K562 (cell line): ENCODE data around the gene XRCC3. TPM values are rescaled to one million over a fixed set of nuclear protein-coding genes. Genes with fewer than 3 reads are reported as not detected.

Source experiments
- ATAC-seq: fragments of 200-7000 bp; cut with Tn5 transposase; 3 replicates; pipeline ENCODE4 v1.9.1; 2020; ENCODE audit warnings: moderate library complexity
- BruUV-seq: library from RNA; stranded (reverse); fragments of 400-500 nt; replicated peaks from 2 replicates; lab custom pipeline; 2021; lab: Mats Ljungman, UMichigan
- CTCF ChIA-PET: fragments of 300-600 bp; formaldehyde crosslinking; extraction: SDS; loops from one replicate; lab custom pipeline; 2021; ENCODE audit warnings: low intra/inter-chr PET ratio; lab: Yijun Ruan, JAX
- POLR2A ChIA-PET: fragments of 300-600, 350-650 bp; sonication (Branson Sonifier 250); formaldehyde crosslinking; extraction: SDS; loops from one replicate; lab custom pipeline; 2021; ENCODE audit warnings: antibody characterized with exemption, inconsistent platforms; lab: Yijun Ruan, JAX
- DNase-seq, 4 experiments: peaks; one replicate each; pipeline versions ENCODE4 v3.0.0 to v3.0.0-alpha.2; 2011 to 2018; ENCODE audit warnings: low spot score in 3 of 4, mixed read lengths in 3 of 4; ENCODE audit errors: extremely low read depth in 1 of 4
- FAIRE-seq: peaks from 2 replicates; lab custom pipeline; 2011; peaks lifted over from hg19 to GRCh38; lab: Jason Lieb, UNC
- H2AFZ ChIP-seq: 2 replicates; pipeline ENCODE4 v1.6.0; 2011; ENCODE audit warnings: low read depth, low read length, control low read depth, inconsistent platforms
- H3K27ac ChIP-seq: fragments of 200-600 bp; 3 replicates; pipeline ENCODE4 v1.8.0; 2011; ENCODE audit warnings: low read depth, mild to moderate bottlenecking, control low read depth, inconsistent platforms, low read length, moderate library complexity, mixed read lengths; ENCODE audit errors: extremely low read depth
- H3K27me3 ChIP-seq, 2 experiments: fragments of 300-600 bp in 1 of 2; 2 replicates in 1 of 2; 3 replicates in 1 of 2; pipeline versions ENCODE4 v1.6.0 to v1.8.0; 2011; ENCODE audit warnings: inconsistent platforms in 2 of 2, low read length in 2 of 2, mild to moderate bottlenecking in 1 of 2, mixed read lengths in 1 of 2, moderate library complexity in 1 of 2; ENCODE audit not compliant: control insufficient read depth in 2 of 2, insufficient read depth in 2 of 2
- H3K36me3 ChIP-seq: fragments of 300-600 bp; 3 replicates; pipeline ENCODE4 v1.8.0; 2011; ENCODE audit warnings: mild to moderate bottlenecking, low read length, inconsistent platforms; ENCODE audit not compliant: control insufficient read depth, insufficient read depth
- H3K4me1 ChIP-seq, 2 experiments: fragments of 200-600 bp in 1 of 2; replicated peaks in 1 of 2; 2 replicates in 1 of 2; 3 replicates in 1 of 2; pipeline versions ENCODE4 v1.5.1 to v1.8.0; 2011; ENCODE audit warnings: inconsistent platforms in 2 of 2, low read length in 2 of 2, mild to moderate bottlenecking in 1 of 2, mixed read lengths in 1 of 2, moderate library complexity in 1 of 2; ENCODE audit not compliant: control insufficient read depth in 2 of 2, insufficient read depth in 2 of 2
- H3K4me2 ChIP-seq: 2 replicates; pipeline ENCODE4 v1.6.1; 2011; ENCODE audit warnings: low read length, control low read depth, inconsistent platforms, mixed read lengths; ENCODE audit not compliant: insufficient read depth
- H3K4me3 ChIP-seq: fragments of 200-600 bp; sonication (generic), shearing (Covaris generic); 2 replicates; pipeline ENCODE4 v1.5.1; 2016; ENCODE audit warnings: control low read depth, inconsistent platforms
- H3K79me2 ChIP-seq: fragments of 200-600 bp; 3 replicates; pipeline ENCODE4 v1.8.0; 2011; ENCODE audit warnings: low read length, inconsistent platforms; ENCODE audit not compliant: control insufficient read depth, insufficient read depth
- H3K9ac ChIP-seq, 2 experiments: 2 replicates each; pipeline versions ENCODE4 v1.6.0 to v1.6.1; 2011; ENCODE audit warnings: low read depth in 2 of 2, low read length in 2 of 2, control low read depth in 1 of 2, inconsistent platforms in 1 of 2, mild to moderate bottlenecking in 1 of 2, mixed read lengths in 1 of 2; ENCODE audit not compliant: insufficient read depth in 1 of 2
- H3K9me1 ChIP-seq: one replicate; pipeline ENCODE4 v1.6.0; 2011; ENCODE audit warnings: inconsistent platforms, mild to moderate bottlenecking, low read length, moderate library complexity; ENCODE audit not compliant: control insufficient read depth, insufficient read depth
- H3K9me3 ChIP-seq: replicated peaks from 2 replicates; pipeline ENCODE4 v1.5.1; 2011; ENCODE audit warnings: low read depth, low read length, inconsistent platforms; ENCODE audit not compliant: control insufficient read depth, insufficient read depth
- H4K20me1 ChIP-seq: replicated peaks from 2 replicates; pipeline ENCODE4 v1.6.1; 2011; ENCODE audit warnings: low read length, inconsistent platforms, mixed read lengths; ENCODE audit not compliant: control insufficient read depth, insufficient read depth
- EHMT2 ChIP-seq: fragments of 450-650 bp; IDR thresholded peaks from 2 replicates; pipeline ENCODE4 v1.6.1; 2018; ENCODE audit warnings: antibody characterized with exemption
- KDM5B ChIP-seq: fragments of 200-600 bp; sonication (generic); IDR thresholded peaks from 2 replicates; pipeline ENCODE4 v1.6.1; 2012; ENCODE audit warnings: low read depth, mild to moderate bottlenecking, moderate library complexity, low read length, control low read depth, inconsistent platforms; ENCODE audit not compliant: insufficient replicate concordance
- NFIC ChIP-seq: fragments of 450-650 bp; IDR thresholded peaks from 2 replicates; pipeline ENCODE4 v1.6.1; 2017; ENCODE audit warnings: mild to moderate bottlenecking, inconsistent platforms
- POLR2G ChIP-seq: fragments of 200-400 bp; formaldehyde crosslinking; IDR thresholded peaks from 2 replicates; pipeline ENCODE4 v1.6.1; 2017; ENCODE audit warnings: low read depth, mild to moderate bottlenecking, antibody characterized with exemption, low read length, moderate library complexity
- RBM34 ChIP-seq: fragments of 200-400 bp; formaldehyde crosslinking; IDR thresholded peaks from 2 replicates; pipeline ENCODE4 v1.6.1; 2018; ENCODE audit warnings: low read length, borderline replicate concordance; ENCODE audit not compliant: insufficient read depth
- SMAD4 ChIP-seq: fragments of 250-450 bp; sonication (Bioruptor Pico); conservative IDR thresholded peaks from 2 replicates; pipeline ENCODE4 v1.8.0; 2021; ENCODE audit warnings: inconsistent platforms, mild to moderate bottlenecking, moderate library complexity
- WGBS: fragments of 100-300 bp; shearing (Covaris generic); methylation state at CpG from one replicate; pipeline ENCODE4 v1.1.6; 2016; ENCODE audit warnings: low coverage, mixed read lengths; ENCODE audit not compliant: insufficient coverage; ENCODE audit errors: missing lambda C conversion rate; 5-methylcytosine and 5-hydroxymethylcytosine counted together
- in situ Hi-C: fragments of 300-500 bp; cut with MboI; formaldehyde crosslinking; loops from 4 replicates; pipeline ENCODE4 v1.15.0; 2018; ENCODE audit warnings: inconsistent platforms, mixed read lengths
- intact Hi-C: fragments of 100-400 bp; cut with micrococcal nuclease; formaldehyde crosslinking; loops from 2 replicates; pipeline ENCODE4 v1.14.2; 2022
- polyA plus RNA-seq, 8 experiments: library from polyadenylated mRNA; depleted of rRNA in 4 of 8; stranded (reverse) in 5 of 8; unstranded in 3 of 8; fragments of >200 nt; fragmentation: Nextera tagmentation in 2 of 8; fragmentation: Illumina TruSeq in 1 of 8; extraction: Ambion mirVana in 2 of 8; extraction: Trizol in 1 of 8; gene quantifications; 2 replicates each; pipeline versions ENCODE4 v1.2.1 to v1.2.3, GENCODE V29; 2011 to 2014; ENCODE audit warnings: inconsistent platforms in 1 of 8, missing spikeins in 1 of 8
- total RNA-seq, 7 experiments: library from RNA; depleted of rRNA in 6 of 7; stranded (reverse); fragments of >200 nt in 6 of 7; fragmentation: Illumina TruSeq in 2 of 7; extraction: Trizol in 2 of 7; gene quantifications; 2 replicates each; pipeline versions ENCODE4 v1.2.1 to v1.2.3, GENCODE V29; 2011 to 2021; ENCODE audit warnings: low replicate concordance in 1 of 7
- TF ChIP-seq, protein P1 (sequence below): fragments of 450-650 bp; formaldehyde crosslinking; conservative IDR thresholded peaks from 2 replicates; pipeline ENCODE4 v1.4.0; 2022; ENCODE audit warnings: mild to moderate bottlenecking, missing genetic modification characterization

The XRCC3 gene
- total and polyA plus RNA-seq, 9 of the 15 experiments (the other 6 are each of a cell fraction or from before 2014, with no cell fraction given), result 0.34 to 59.3 (median 30.3) TPM

DNA sequence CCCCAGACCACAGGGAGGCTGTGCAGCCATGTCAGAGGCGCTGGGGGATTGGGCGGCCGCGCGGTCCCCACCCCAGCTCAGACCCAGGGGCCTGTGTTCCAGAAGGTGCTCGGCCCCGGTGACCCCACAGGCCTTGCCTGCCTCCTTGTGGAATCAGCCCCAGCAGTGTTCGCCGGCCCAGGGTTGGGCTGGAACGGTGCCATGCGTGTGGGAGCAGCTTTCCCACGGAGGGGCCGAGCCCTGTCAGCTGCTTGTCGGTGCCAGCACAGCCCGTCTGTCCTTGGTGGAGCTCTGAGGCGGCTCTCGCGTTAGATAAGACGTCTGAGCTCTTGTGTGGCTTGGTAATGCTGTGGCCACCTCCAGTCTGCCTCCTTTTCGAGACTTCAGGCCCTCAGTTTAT is 8.9 kb upstream of the XRCC3 start:
- in situ Hi-C loops, result no loop called here
- no peak overlapping the region for H2AFZ ChIP-seq
- BruUV-seq, result no TSS peak
- peak overlapping the region in 1 of 2 experiments; percentile 58; a peak in 2 of 4 replicates for H3K9ac ChIP-seq
- DNase-seq (peak in 2 of 4 experiments; percentile 28 to 30), FAIRE-seq (no peak), ATAC-seq (peak; percentile 71)
- 34% methylated on average over 7 of the region's 20 CpGs for WGBS
- H3K4me3 ChIP-seq, result no peak overlapping the region
- H3K9me3 ChIP-seq, result no peaks in the 10 kb centered on the region
- peaks cover 39% of the 10 kb centered on the region; the same call in 1 of the 3 replicates for H3K36me3 ChIP-seq
- H3K27me3 ChIP-seq, result no peaks in the 10 kb centered on the region
- peaks cover 0 to 45% of the 10 kb centered on the region in 2 experiments; a peak in 3 of 5 replicates for H3K4me1 ChIP-seq
- no peak for TF ChIP-seq RBM34
- 0 out of 2 replicates have a peak, but pooled peaks have one; percentile 15 for TF ChIP-seq POLR2G
- no peak for TF ChIP-seq SMAD4
- TF ChIP-seq NFIC, result peak; percentile 71
- H3K9me1 ChIP-seq, result no peaks in the 10 kb centered on the region
- H3K4me2 ChIP-seq, result no peak overlapping the region
- POLR2A ChIA-PET, result interaction anchor here (0.5 kb wide), 1 partner anchor 359 kb away, joined by 3 read pairs; no protein-coding TSS in a partner anchor
- peaks cover 56% of the 10 kb centered on the region for H3K79me2 ChIP-seq
- H4K20me1 ChIP-seq, result 0 out of 2 replicates have a peak, but pooled peaks cover 3% of the 10 kb centered on the region
- CTCF ChIA-PET, result no interaction called here
- intact Hi-C loops, result no loop called here
- no peak overlapping the region for H3K27ac ChIP-seq

- Histone ChIP-seq H3K4me3 (no peak overlapping the region), H3K4me1 (peaks cover 0 to 49% of the 10 kb centered on the region in 2 experiments; a peak in 2 of 5 replicates), H2AFZ (no peak overlapping the region), H3K36me3 (peaks cover 35% of the 10 kb centered on the region; the same call in 1 of the 3 replicates), H3K4me2 (no peak overlapping the region), H3K9ac (no peak overlapping the region; a peak in 1 of 4 replicates), H3K9me1 (no peaks in the 10 kb centered on the region), H4K20me1 (0 out of 2 replicates have a peak, but pooled peaks cover 3% of the 10 kb centered on the region), H3K27ac (no peak overlapping the region)
- in situ Hi-C loops, result no loop called here
- intact Hi-C loops, result no loop called here
- no peak for DNase-seq
- BruUV-seq, result no TSS peak
- no peak for ATAC-seq
- no peak for FAIRE-seq
- ChIA-PET POLR2A (no interaction called here), CTCF (no interaction called here)
- TF ChIP-seq, protein P1, sequence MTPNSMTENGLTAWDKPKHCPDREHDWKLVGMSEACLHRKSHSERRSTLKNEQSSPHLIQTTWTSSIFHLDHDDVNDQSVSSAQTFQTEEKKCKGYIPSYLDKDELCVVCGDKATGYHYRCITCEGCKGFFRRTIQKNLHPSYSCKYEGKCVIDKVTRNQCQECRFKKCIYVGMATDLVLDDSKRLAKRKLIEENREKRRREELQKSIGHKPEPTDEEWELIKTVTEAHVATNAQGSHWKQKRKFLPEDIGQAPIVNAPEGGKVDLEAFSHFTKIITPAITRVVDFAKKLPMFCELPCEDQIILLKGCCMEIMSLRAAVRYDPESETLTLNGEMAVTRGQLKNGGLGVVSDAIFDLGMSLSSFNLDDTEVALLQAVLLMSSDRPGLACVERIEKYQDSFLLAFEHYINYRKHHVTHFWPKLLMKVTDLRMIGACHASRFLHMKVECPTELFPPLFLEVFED (CRISPR knock-in tag), result no peak
- TF ChIP-seq EHMT2 (no peak), KDM5B (no peak)
- TF ChIP-seq, all 486 proteins: peak for 0
- WGBS, result 67% methylated on average over 1 of the region's 7 CpGs
- H3K27me3 ChIP-seq, result no peaks in the 10 kb centered on the region
- no peaks in the 10 kb centered on the region for H3K9me3 ChIP-seq
- peaks cover 60% of the 10 kb centered on the region for H3K79me2 ChIP-seq
Measured at GRCh38 chr14:103723748-103724081, 8.5 kb upstream of the XRCC3 start.
